NB4 (cell line): Measurements from ENCODE around the gene COL5A1.

ENCODE experiments used
- POLR2A ChIP-seq: IDR thresholded peaks from 2 replicates; pipeline ENCODE4 v1.6.1; 2011; ENCODE audit warnings: mild to moderate bottlenecking; ENCODE audit not compliant: insufficient read length; ENCODE audit errors: extremely low read depth
- TF ChIP-seq, protein P1 (sequence below): IDR thresholded peaks from one replicate; pipeline ENCODE4 v1.5.1; 2012; ENCODE audit warnings: low read depth, low read length
- TF ChIP-seq, protein P2 (sequence below): IDR thresholded peaks from 2 replicates; pipeline ENCODE4 v1.6.1; 2011; ENCODE audit warnings: low read depth, low read length

DNA sequence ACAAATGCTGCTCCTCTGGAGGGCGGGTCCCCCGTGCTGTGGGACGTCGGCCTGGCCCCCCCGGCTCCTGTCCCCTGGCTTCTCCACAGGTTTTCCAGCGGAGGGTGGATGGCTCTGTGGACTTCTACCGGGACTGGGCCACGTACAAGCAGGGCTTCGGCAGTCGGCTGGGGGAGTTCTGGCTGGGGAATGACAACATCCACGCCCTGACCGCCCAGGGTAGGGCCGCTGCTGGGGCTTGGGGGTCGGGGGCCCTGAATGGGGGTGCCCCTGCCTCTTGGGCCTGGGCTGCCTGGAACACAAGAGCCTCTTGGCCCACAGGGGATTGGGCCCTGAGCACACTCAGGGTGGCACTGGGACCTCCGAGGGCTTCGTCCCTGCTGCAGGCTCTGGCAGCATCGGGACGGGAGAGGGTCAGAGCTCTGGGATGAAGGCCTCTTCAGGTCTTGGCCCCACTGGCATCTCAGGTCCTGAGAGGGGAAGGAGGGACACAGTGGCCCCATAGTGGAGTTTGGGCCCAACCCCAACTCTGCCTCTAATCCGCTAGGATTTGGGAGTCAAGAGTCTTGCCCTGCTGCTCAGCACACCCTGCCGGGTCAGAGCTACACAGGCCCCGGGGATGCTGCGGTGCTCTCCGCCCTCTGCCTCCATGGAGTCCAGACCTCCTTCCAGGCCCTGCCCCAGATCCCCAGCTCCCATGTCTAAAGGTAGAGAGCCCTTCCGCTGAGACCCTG lies 244.2 kb downstream of the COL5A1 start:
- TF ChIP-seq, protein P1, sequence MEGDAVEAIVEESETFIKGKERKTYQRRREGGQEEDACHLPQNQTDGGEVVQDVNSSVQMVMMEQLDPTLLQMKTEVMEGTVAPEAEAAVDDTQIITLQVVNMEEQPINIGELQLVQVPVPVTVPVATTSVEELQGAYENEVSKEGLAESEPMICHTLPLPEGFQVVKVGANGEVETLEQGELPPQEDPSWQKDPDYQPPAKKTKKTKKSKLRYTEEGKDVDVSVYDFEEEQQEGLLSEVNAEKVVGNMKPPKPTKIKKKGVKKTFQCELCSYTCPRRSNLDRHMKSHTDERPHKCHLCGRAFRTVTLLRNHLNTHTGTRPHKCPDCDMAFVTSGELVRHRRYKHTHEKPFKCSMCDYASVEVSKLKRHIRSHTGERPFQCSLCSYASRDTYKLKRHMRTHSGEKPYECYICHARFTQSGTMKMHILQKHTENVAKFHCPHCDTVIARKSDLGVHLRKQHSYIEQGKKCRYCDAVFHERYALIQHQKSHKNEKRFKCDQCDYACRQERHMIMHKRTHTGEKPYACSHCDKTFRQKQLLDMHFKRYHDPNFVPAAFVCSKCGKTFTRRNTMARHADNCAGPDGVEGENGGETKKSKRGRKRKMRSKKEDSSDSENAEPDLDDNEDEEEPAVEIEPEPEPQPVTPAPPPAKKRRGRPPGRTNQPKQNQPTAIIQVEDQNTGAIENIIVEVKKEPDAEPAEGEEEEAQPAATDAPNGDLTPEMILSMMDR = no peak
- TF ChIP-seq POLR2A = no peak
- TF ChIP-seq, protein P2, sequence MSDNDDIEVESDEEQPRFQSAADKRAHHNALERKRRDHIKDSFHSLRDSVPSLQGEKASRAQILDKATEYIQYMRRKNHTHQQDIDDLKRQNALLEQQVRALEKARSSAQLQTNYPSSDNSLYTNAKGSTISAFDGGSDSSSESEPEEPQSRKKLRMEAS = no peak
